GM19328 (cell line): ENCODE data around the gene FMNL2.

Source experiments
- ATAC-seq: cut with Tn5 transposase; IDR thresholded peaks from one replicate; pipeline ENCODE4 v1.9.1; 2021; ENCODE audit warnings: mild to moderate bottlenecking, moderate library complexity; ENCODE audit not compliant: unreplicated experiment

Gene FMNL2

GRCh38 chr2:152400607-152401214 is 65.7 kb downstream of the FMNL2 start:
- no peak for ATAC-seq

GRCh38 chr2:152402780-152403759 is 68.1 kb downstream of the FMNL2 start:
- no peak for ATAC-seq

- no peak for ATAC-seq
Observed at GRCh38 chr2:152405206-152406118, 70.5 kb downstream of the FMNL2 start.

- peak; percentile 39 for ATAC-seq
Observed at GRCh38 chr2:152406119-152406835, 71.3 kb downstream of the FMNL2 start.

- ATAC-seq = no peak
Observed at GRCh38 chr2:152406836-152407161, 71.8 kb downstream of the FMNL2 start.

- peak; percentile 76 for ATAC-seq
Observed at GRCh38 chr2:152407204-152407721, 72.3 kb downstream of the FMNL2 start.

GRCh38 chr2:152407806-152408205 is 72.8 kb downstream of the FMNL2 start:
- no peak for ATAC-seq

GRCh38 chr2:152408254-152408653 is 73.3 kb downstream of the FMNL2 start:
- ATAC-seq = no peak

GRCh38 chr2:152409386-152410164 is 74.6 kb downstream of the FMNL2 start:
- ATAC-seq = no peak

- no peak for ATAC-seq
Observed at GRCh38 chr2:152410165-152410597, 75.2 kb downstream of the FMNL2 start.

GRCh38 chr2:152411154-152411553 is 76.2 kb downstream of the FMNL2 start:
- no peak for ATAC-seq

- ATAC-seq = no peak
Observed at GRCh38 chr2:152413228-152414030, 78.5 kb downstream of the FMNL2 start.

GRCh38 chr2:152415231-152415642 is 80.3 kb downstream of the FMNL2 start:
- no peak for ATAC-seq

- no peak for ATAC-seq
Observed at GRCh38 chr2:152415796-152416195, 80.8 kb downstream of the FMNL2 start.

- no peak for ATAC-seq
Observed at GRCh38 chr2:152418688-152419087, 83.7 kb downstream of the FMNL2 start.

GRCh38 chr2:152419944-152420343 is 85.0 kb downstream of the FMNL2 start:
- ATAC-seq = no peak

GRCh38 chr2:152420363-152420762 is 85.4 kb downstream of the FMNL2 start:
- ATAC-seq = no peak

GRCh38 chr2:152420936-152421335 is 86.0 kb downstream of the FMNL2 start:
- no peak for ATAC-seq
